Stimulated activated CD8-positive, alpha-beta memory T cell treated with anti-CD3 and anti-CD28 coated beads, Interleukin-12 subunit alpha, Interleukin-12 subunit beta, amount 100 ng/mL, for 4 hours (primary cell): ENCODE data around the gene FAF1.

Experiments
- DNase-seq: peaks from one replicate; pipeline ENCODE4 v3.0.0-alpha.2; 2020; ENCODE audit warnings: low read depth

Gene FAF1

DNA sequence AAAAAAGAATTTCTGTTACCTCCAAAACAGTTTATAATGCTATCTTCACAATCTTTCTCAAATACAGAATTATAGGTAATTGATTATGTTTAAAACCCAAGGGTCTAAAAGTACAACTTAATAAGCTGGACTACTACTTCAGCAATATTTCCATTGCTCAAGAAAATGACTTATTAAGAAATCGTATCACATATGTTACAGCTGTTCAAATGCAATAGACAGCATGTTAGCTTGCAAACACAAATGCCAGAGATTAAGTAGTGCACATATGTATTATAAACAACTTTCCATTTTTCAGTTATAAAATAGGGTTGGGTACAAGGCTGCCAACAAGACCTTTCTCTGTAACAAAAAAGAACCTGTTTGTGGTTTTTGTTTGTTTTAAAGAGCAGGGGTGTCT lies 325.8 kb downstream of the FAF1 start:
- no peak for DNase-seq

DNA sequence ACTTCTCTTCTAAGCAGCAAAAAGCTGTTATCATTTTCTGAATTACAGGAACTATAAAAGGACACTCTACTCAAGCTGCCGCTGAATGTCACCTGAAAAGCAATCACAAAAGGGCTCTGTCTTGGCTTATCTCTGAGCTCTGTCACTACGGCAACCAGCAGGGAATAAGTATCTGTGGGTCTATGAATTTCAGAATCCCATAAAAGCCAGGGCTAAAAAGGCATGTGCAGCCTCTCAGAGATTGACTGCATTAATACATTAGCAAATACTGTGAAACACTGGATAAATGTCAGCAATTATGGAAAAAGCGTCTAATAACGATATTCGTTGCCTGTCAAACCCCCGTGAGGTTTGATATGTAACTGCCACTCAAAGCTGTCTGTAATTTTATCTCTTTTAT lies 326.6 kb downstream of the FAF1 start:
- DNase-seq, result no peak

DNA sequence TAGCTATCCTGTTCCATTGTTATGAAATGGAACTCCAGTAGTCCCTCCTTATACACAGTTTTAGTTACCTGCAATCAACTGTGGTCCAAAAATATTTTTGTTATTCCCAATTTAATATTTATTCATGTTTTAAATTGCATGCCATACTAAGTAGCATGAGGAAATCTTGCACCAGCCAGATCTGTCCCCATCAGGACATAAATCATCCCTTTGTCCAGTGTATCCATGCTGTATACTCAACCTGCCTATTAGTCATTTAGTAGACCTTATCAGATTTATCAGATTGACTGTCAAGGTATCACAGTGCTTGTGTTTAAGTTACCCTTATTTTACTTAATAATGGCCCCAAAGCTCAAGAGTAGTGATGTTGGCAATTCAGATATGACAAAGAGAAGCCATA lies 328.9 kb downstream of the FAF1 start:
- no peak for DNase-seq

DNA sequence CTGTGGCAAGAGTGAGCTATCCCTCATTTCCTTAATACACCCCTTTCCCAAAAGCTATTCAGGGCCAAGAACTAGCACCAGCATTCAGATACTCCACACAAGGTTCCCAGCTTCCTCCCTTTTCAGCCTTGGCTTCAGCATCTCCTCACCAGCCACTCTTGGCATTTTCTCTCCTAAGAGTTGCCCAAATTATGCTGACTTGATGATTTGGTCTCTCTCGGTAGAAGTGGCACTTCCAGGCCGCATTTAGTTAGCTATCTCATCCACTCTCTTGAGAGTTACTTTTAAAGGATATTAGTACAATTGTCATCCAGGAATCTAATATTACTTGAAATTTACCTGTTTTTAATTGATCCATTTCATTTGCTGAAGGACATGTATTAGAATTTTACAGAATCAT lies 337.8 kb downstream of the FAF1 start:
- no peak for DNase-seq

DNA sequence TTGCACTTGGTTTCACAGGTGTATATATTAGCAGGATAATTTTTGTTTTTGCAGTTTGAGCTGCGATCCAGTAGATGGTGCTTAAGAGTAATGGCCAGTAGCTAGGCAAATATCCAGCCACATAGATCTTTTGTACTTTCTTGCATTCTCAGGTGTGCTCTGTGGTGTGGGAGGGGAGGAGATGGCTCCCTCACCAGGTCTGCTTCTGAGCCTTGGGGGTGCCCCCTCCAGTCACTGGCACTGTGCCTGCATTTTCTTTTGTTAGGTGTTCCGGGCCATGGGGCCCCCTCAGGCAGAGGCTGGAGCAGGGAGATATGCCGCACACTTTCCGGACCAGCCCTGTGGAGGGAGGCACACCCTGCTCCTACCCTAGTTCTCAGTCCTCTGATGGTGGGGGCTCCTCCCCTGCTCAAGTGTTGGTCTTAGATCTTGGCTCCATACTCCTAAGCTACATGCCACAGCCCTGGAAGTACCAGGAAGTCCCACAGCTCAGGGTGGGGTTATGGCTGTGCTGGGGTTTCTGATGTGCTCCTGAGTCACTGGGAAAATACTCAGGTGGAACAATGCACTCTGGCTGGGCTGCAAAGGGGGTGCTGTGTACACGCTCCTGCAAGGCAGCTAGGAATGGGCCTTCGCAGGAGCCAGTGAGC lies 339.3 kb downstream of the FAF1 start:
- DNase-seq, result no peak

DNA sequence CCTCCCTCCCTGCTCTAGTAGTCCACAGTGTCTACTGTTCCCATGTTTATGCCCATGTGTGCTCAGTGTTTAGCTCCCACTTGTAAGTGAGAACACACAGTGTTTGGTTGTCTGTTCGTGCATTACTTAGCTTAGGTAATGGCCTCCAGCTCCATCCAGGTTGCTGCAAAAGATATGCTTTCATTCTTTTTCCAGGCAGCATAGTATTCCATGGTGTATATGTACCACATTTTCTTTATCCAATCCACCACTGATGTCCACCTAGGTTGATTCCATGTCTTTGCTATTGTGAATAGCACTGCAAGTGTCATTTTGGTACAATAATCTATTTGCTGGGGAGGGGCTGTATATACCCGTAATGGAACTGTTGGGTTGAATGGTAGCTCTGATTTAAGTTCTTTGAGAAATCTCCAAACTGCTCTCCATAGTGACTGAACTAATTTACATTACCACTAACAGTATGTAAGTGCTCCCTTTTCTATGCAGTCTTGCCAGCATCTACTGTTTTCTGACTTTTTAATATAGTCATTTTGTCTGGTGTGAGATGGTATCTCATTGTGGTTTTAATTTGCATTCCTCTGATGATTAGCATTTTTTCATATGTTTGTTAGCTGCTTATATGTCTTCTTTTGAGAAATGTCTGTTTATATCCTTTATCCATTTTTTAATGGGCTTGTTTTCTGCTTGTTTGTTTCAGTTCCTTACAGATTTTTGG lies 344.9 kb downstream of the FAF1 start:
- no peak for DNase-seq

DNA sequence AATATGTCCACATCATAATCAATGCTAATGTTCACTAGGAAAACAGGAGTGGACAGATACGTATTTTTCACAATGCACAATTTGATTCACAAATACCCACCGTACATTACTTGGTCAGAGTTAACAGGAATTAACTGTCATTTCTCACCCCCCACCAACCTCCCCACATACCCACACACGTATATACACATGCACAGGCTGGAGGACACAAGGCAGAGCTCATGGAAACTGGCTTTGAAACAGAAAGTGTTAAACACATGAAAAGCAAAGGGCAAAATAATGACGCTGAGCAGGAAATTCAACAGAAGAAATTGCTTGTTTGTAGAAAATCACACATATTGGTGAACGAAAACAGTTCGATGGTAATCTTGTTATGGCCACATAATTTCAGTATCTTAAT lies 348.4 kb downstream of the FAF1 start:
- no peak for DNase-seq

DNA sequence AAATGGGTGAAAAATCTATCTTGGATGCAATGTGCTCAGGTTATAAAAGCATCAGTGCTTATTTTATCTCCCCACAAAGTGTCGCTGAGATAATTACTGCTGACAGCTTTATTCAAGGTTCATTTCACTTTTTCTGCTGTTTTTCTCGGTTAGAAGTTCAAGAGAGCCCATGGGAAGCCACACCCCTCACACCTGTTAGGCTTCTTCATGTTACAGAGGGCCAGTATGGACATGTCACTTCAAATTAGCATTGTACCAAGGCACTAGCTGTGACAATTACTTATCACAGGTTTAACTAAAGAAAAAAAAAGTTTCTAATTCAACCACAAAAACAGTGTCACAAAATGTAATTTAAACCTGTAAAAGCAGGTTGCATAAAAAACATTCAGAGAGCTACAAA lies 349.5 kb downstream of the FAF1 start:
- DNase-seq, result no peak

DNA sequence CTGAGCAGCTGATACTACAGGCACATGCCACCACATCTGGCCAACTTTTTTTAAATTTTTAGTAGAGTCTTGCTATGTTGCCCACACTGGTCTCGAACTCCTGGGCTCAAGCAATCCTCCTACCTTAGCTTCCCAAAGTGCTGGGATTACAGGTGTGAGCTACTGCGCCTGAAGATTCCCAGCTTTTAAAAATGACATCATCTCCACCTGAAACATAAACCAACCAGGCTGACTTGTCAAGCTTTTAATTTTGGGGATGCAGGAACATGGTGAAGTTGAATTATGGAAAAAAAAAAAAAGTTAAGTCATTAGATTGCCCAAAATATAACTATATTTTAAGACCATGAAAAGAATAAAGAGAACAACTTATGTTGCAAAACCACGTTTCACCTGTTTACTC lies 350.6 kb downstream of the FAF1 start:
- DNase-seq, result no peak

DNA sequence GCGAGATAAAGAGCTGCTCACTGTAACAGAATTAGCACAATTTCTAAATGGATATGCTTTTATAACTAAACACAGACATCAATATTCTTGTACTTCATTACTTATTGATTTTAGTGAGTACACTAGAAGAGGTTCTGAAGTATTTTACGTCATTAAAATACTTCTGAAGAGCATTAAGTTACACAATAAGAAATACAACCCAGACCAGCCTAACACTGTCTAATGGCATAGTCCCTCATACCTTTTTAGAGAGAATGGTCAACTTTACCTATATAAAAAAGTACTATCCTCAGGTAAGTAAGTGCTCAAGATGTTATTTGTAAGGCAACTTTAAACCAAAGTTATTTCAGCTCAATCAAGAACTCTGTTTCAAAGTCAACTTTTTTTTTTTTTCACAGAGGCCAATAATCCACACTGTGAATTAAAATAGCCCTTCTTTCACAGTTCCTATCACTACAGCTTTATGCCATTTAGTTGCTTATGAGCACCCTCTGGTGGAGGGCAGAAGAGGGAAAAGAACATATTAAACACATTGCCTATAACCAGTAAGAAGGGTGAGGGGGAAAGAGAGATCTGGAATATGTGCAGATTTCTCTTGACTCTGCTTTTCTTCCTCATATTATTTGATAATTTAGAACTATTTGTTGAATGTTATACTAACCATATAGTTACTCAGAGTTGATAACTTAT lies 354.7 kb downstream of the FAF1 start:
- DNase-seq, result no peak

DNA sequence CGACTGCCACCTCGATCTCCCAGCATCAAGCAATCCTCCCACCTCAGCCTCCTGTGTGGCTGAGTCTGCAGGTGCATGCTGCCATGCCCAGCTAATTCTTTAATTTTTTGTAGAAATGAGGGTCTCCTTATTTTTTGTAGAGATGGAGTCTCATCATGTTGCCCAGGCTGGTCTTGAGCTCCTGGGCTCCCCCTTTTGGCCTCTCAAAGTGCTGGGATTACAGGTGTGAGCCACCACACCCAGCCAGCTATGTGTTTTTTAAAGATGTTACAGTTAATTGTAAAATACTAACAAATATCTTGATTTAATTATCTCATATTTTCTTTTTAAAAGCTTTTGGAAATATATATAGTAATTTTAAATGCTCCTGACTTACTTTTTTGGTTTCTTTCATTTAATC lies 355.5 kb downstream of the FAF1 start:
- no peak for DNase-seq

DNA sequence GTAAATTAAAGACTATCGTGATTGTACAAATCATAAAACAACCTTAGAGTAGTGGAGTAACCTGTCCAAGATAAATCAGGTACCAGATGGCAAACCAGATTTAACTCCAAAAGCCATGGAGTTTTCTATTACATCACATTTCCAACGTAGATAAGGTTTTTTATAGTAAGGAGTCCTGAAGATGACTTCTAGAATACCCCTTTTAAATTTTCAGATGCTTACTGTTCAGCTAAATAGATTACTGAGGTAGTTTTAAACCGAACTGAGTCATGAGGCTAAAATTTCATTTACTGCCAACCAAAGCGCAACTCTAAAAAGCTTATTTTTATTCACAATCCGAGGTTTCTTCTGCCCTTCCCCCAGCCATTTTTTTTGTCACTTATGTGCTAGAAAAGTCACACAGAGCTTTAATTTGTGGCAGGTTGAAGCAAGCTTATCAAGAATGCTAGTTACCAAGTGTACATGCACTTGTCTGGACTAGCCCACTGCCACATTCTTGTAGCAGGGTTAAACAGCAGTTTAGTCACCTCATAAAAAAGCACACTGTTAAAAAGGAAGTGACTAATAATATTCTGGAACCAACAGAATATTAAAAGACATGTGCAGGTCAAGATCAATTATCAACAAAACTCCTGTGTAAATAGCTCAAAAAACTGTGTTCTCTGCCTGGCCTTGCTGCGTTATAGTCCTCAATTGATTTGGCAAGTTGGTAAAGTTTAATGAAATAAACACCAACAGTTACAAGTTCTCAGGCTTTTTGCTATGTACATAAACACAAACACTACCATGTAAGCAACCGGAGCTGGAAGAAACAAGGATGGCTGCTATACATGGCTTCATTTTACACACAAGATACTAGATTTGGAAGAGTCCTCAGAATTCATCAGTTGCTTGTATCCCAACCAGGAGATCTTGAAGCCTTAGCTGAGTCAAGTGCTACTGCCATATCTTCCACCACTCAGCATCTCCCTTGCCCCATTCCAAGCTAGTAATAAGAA lies 356.5 kb downstream of the FAF1 start:
- DNase-seq, result no peak

DNA sequence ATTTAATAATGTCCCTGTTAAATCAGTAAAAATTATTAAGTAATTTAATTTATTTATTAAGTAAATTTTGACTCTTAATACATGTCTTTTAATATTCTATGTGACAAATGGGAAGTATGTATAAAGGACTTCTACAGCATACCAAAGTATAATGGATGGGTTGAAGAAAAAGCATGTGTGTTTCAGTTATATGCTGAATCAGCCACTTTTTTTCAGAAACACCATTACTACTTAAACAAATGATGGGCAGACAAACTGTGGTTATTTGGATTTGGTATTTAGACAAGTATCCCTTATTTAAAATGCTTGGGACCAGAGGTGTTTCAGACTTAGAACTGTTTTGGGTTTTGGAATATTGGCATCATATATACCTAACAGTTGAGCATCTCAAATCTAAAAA lies 360.5 kb downstream of the FAF1 start:
- no peak for DNase-seq

DNA sequence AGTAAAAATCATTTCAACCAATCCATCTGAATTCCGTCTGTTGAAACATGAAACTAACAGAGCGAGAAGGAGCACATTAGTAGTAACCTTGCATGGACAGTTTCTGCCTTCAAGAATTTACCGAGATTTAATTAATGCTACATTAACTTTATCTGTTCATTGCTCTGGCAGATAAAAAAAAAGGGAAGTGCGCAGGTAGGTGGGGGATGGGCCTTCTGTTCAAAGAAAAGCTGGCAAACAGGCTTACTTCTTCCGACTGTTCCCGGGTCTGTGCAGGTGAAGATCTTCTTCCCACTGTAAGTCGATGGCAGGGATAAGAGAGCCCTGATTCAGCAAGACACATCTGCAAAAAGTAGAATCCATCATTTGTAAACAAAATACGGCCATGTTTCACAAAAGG lies 364.2 kb downstream of the FAF1 start:
- DNase-seq, result no peak

DNA sequence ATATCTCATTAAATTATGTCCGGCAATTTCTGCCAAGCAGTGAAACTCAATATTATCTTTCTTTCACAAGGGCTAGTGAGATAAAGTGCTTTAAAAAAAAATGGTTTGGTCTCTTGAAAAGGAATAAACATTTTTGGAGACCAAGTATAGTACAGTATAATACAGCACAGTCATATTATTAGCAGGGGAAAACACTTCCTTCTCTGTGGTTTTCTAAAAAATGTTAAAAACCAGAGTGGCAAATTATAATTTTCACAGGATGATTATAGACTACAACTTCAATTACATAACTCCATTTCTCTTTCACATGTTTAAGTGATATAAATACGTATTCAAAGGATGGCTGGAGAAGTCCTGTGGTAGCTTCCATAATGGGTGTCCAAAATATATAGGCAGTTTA lies 366.6 kb downstream of the FAF1 start:
- DNase-seq, result no peak

DNA sequence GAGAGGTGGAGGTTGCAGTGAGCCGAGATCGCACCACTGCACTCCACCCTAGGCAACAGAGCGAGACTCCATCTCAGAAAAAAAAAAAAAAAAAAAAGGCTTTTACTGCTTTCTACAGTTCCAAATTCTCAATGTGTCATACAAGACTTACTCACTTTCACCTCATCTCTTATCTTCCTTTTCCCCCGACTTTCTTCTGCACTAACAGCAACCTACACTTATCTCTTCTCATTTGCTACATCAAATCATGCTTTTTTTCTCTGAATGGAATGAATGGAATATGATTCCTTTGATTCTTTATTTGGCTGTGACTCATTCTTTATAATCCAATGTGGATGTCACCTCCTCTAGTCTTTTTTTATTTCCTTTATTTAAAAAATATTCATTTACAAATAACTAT lies 368.5 kb downstream of the FAF1 start:
- DNase-seq, result no peak

DNA sequence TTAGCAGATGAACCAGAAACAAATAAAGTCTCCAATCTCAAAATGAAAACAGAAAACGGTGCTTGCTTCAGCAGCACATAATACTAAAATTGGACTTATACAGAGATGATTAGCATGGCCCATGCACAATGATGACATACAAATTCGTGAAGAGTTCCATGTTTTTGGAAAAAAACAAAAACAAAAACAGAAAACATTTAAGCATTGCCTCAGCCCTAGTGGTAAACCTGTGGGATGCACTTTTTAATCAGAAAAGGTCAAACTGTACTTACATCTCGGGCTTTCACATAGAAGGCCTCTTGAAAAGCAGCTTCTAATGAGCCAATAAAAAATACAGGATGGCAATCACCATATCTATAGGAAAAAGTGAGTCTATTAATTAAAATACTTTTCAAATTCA lies 377.7 kb downstream of the FAF1 start:
- DNase-seq, result no peak

DNA sequence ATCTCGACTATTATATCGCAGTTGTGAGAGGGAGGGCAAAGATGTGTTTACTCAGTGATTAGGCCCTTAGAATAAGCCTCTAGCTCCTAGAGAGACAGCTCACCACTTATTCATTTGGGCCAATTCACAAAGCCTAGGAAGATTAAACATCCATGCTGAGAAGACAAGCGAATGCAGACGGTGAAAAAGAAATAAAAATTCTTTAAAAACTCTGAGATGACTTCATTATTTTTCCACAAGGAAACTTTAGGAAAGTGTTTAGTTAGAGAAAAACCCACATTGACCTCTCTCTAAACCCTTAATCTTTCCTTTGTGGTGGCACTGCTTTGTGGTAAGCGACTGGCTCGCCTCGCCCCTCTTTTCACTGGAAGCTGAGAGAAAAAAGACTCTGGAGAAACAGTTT lies 390.0 kb downstream of the FAF1 start:
- no peak for DNase-seq

DNA sequence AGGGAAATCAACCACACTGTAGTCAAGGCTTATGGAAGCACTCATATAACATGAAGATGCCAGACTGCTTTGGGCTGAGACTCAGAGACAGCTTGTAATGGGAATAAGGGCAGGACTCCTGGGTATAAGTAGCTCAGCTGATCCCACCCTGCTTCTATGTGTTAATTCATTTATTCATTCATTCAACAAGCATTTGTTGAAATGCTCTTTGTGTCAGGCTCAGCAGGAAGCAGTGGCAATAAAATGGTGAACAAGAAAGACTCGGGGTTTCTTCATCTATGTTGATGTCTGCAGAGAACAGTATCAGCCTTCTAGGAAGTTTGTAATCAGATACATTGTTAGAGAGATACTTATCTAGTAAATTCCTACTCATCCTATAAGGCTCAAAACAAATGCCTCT lies 391.3 kb downstream of the FAF1 start:
- DNase-seq, result no peak

DNA sequence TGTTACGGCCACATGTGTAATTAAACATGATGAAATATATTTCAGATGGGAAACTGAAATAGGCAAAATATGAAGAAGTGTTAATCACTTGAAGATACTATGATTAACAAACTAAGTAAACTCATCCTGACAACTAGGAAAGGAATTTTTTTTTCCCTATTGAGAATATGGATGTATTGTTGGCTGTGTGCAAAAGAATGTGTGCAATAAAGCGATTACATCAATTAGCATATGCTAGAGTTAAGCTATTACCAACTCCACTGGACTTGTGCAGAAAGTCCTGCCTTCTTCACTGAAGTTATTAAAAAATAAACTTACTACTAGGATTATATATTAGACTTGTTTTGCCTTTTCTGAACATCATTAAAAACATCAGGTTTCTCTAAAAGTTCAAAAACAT lies 393.7 kb downstream of the FAF1 start:
- DNase-seq, result no peak

DNA sequence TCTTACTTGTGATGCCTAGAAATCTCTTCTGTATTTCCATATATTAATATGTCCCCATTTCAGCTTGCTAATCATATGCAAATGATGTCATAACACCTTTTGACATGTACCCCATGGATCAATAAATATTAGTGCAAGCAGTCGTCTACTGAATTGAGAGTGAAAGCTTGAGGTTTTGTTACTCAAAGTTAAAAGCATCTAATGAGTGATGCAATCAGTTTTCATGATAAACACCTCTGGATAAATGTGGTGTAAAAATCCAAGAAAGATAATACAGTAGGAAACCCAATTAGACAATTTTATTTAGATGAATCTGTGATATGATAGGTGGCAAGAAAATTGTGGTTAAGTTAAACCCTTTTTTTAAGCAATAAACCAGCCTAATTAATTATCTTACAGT lies 395.6 kb downstream of the FAF1 start:
- no peak for DNase-seq

DNA sequence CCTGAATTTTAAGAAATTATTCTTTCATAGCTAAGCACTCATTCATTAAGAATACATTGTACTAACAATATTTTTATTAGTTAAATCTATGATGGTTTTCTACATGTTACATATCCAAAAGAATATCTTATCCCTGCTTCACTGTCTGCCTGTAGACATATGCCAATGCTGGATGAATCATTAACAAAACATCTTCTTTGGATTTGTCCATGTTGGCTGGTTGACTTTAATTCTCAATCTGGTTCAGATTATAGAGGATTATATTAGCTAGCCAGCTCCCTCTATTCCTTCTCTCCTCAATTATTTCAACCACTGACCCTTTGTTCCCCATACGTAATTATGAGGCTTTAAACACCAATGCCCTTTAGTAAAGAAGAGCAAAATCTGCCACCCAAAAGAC lies 398.0 kb downstream of the FAF1 start:
- no peak for DNase-seq
